DOHH2 (cell line): ENCODE measurements around the gene STX8.

ENCODE experiments used
- CTCF ChIP-seq: fragments of 200-600 bp; sonication (generic); IDR thresholded peaks from one replicate; pipeline ENCODE4 v1.5.1; 2014; ENCODE audit warnings: antibody characterized with exemption, mild to moderate bottlenecking, low read depth, low read length; ENCODE audit not compliant: poor library complexity, severe bottlenecking
- EZH2phosphoT487 ChIP-seq: fragments of 200-600 bp; sonication (generic); IDR thresholded peaks from 2 replicates; pipeline ENCODE4 v1.6.1; 2017; ENCODE audit warnings: borderline replicate concordance, mild to moderate bottlenecking, antibody characterized with exemption, low read length, moderate library complexity, mixed read lengths

DNA sequence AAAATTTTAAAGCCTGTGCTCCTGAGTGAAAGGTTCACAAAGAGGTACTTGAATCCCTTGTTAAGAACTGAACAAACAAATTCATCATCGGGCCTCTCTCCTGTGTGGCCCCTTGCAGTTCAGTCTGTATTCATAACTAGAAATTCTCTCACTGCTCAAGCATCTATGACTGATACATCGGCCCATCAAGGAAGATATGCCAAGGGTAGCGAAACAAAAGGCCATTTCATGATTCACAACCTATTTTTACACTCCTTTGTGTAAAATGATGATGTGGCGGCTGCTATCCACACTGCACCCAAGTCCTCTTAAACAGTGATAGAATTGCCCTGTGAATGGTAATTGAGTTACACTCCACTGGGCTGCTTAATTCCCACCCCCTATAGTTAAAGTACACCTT, 204.6 kb downstream of the STX8 start:
- TF ChIP-seq CTCF (no peak), EZH2phosphoT487 (no peak)
